GM19455 (cell line): Measurements from ENCODE around the gene SFXN3.
"Not testable (repeated sequence)": the region's sequence is repeated elsewhere in the genome, so short reads cannot be mapped to it uniquely, and the experiment has no call there.

ENCODE experiments used
- ATAC-seq: cut with Tn5 transposase; IDR thresholded peaks from one replicate; pipeline ENCODE4 v1.9.1; 2021; ENCODE audit not compliant: unreplicated experiment

The SFXN3 gene

DNA sequence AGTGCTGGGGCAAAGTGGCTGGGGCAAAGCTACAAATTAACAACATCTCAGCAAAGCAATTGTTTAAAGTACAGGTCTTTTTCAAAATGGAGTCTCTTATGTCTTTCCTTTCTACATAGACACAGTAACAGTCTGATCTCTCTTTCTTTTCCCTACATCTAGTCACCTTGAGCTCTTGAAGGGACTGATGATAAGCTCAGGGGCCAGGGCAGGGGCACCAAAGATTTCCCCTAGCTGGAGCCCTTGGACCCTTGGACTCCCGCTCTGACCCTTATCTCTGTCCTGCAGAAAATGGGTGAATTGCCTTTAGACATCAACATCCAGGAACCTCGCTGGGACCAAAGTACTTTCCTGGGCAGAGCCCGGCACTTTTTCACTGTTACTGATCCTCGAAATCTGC lies 3.4 kb downstream of the SFXN3 start:
- not testable (repeated sequence) for ATAC-seq

DNA sequence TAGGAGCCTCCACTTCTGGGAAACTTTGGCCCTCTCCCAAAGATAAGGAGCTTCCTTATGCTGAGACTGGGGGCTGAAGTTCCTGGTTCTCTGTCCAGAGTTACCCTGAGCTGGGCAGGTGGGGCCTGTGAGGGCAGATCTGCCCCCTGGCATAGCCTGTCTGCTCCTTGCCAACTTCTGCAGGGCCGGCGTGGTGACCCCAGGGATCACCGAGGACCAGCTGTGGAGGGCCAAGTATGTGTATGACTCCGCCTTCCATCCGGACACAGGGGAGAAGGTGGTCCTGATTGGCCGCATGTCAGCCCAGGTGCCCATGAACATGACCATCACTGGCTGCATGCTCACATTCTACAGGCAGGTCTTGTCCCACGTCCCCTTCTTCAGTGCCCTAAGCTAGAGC lies 4.3 kb downstream of the SFXN3 start:
- no peak for ATAC-seq

DNA sequence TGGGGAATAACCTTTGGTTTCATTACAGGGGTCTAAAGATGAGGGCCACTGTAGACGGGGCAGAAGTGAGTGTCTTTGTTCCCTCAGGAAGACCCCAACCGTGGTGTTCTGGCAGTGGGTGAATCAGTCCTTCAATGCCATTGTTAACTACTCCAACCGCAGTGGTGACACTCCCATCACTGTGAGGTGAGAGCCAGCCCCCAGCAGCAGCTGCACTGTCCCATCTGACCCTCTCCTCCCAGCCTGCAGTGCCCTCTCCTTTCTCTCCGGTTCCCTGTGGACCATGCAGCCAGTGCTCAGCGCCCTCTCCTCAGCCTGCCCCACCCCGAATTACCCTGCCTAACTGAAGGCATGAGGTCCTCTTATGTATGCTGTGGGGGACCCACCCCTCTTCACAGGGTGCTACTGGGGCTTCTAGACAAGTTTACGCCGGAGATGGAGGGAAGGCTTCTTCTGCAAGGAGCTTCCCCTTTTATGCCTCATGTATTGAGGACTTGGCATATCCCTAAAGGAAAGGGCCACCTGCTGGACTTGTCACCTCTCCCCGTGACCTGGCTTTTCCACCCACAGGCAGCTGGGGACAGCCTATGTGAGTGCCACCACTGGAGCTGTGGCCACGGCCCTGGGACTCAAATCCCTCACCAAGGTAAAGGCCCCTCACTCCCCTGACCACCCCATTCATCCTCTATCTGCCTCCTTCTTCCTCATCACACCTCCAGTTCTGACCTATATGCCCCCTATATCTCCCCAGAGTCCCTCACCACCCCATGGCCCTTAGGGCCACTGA lies 5.1 kb downstream of the SFXN3 start:
- ATAC-seq: no peak

DNA sequence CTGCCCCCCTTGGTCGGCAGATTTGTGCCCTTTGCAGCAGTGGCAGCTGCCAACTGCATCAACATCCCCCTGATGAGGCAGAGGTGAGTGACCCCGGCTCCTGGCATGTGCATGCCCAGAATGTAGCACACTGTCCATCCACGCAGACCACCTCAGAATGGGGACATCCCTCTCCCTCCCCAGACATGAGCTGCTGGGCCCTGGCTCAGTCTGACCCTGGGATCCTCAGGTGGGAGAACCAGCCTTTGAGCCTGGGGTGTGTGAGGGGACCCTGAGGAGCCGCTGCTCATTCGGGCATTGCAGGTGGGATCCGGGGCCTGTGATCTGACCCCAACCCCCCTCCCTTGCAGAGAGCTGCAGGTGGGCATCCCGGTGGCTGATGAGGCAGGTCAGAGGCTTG lies 5.7 kb downstream of the SFXN3 start:
- ATAC-seq: no peak

DNA sequence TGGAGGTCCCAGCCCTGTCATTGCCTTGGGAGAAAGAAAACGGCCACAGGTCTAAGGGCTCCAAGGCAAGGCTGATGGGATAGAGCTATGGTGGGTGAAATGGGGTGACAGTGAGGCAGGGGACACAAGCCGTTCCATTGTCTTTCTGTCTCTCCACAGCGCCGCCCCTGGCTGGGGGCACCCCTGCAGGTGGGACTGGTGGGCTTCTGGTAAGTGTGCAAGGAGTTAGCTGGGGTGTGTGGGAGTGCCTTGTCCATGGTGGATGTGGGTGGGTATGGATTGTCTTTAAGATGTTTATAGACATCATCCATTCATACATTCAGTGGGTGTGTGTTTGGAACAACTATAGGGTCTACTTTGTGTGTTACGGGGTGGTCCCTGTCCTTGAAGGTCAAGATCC lies 7.5 kb downstream of the SFXN3 start:
- ATAC-seq: no peak

DNA sequence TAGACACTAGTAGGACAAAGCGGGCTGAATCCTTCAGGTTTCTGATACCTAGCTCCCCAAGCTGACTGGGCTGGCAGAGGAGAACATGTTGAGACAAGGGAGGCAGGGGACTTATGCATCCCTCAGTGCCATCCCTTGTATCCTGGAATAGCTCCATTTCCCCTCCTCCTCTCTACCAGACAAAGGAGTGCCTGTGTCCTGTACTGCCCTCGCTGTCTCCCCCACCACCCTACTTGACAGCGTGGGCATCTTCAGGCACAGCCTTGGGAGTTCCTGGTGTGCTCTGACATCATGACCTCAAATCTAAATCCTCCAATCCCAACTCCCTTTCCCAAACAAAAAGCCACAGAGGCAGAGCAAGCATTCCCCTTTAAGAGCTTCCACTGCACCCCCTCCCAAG lies 9.0 kb downstream of the SFXN3 start:
- ATAC-seq: no peak

DNA sequence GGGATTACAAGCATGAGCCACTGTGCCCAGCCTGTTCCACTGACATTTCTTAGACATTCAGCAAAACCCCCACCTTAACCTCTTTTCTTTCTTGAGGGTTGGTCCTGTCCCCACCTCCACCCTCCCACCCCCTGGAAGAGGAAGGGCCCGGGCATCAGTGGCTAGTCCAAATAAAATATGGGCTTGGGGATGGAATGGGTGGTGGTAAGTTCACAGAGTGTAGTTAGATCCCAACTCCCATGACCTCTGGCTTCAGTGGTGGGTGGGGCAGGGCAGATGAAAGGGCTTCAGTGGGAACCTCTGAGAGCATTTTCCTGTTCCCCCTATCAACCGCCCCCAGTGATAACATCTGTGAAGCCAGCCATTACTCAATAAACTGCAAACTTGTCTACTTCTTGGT lies 9.8 kb downstream of the SFXN3 start:
- no peak for ATAC-seq

DNA sequence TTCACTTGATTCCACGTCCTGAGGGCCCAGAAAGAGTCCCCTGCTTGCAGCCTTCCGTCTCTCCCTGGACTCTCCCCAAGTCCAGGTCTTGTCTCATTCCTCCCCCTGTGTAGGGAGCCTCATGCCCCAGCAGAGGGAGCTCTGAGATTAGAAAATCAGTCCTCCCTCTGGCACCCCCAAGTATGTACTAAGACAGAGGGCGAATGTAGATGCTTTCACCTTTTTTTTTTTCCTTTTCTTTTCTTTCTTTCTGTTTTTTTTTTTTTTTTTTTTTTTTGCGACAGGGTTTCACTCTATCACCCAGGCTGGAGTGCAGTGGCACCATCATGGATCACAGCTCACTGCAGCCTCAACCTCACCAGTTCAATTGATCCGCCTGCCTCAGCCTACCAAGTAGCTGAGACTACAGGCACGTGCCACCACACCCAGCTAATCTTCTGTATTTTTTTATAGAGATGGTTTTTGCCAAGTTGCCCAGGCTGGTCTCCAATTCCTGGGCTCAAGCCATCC lies 10.3 kb downstream of the SFXN3 start:
- ATAC-seq: peak; percentile 58

DNA sequence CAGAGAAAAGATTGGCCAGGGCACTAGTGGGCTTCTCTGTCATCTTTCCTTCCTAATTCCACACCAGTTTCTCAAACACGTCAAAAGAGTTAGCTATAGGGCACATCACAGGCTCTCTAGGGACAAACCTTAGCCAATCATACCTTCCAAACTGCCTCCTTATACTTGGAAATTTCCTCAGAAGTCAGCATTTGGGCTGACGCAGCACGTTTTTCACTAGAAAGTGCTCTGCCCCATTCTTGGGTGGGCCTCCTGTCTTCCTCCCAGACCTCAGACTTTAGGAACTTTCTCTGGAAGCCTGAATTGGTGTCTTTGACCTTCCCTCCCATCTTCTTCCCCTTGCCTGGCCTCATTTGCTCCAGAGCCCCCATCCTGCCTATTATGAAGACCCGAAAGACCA lies 11.1 kb downstream of the SFXN3 start:
- ATAC-seq: no peak

DNA sequence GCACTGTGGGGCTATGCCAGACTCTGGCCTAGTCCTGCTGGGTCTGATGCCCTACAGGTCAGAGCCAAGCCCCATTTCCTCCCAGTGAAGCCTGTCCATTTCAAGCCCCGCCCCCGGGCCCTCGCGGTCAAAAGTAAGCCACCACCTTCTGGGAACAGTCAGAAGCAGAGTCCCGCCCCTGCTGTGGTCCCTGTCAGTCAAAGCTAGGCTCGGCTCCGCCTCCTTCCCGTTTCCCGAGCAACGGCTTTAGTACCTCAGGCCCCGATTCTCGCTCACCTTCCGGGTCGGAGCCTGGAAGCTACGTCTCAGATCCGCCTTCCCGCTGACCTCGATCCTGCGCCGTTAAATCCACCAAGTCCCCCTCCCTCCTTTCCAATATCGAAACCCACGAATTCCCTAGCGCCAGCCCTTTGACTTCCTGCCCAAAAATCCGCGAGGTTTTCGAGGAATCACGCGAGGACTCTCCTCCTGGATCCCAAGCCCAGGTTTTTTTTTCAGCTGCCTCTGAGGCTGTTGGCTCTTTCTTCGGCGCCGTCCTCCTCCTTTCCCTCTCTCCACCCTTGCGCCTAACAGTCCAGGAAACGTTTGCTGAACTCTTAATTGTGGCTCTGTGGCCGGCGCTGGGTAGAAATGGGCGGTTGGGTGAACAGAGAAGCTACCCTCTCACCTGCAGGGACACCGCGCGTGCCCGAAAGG lies 11.8 kb downstream of the SFXN3 start:
- ATAC-seq: peak; percentile 93

DNA sequence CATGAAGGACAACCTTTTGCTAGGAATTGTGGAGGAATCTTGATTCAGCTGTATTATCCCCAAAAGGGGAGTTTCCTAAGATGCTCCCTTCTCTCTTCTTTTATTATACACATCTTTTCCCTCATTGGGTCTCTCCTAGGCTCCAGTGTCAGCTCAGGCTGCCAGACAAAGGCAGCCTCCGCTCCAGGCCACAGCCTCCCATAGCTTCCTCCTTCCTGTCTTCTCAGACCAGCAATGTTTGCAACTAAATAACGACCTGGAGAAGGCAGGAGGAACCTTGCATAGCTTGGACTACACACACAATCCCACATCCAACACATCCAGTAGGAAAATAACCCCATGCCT lies 12.3 kb downstream of the SFXN3 start:
- no peak for ATAC-seq

DNA sequence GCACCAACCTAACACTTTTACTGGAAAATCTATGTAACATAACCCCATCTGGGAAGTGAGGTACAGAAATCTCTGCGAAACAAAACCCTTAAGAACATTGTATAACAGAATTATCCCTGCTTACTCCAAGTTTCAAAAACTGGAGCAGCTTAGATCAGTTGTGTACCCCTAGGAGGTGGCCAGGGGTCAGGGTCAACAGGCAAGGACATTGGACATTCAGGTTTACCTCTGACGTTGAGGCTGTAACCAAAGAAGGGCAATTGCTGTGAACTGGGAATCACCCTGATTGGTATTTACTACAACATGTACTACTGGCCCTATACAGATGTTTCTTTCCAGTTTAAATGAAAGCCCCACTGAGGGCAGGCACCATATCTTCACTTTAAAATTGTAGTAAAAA lies 13.1 kb downstream of the SFXN3 start:
- no peak for ATAC-seq

DNA sequence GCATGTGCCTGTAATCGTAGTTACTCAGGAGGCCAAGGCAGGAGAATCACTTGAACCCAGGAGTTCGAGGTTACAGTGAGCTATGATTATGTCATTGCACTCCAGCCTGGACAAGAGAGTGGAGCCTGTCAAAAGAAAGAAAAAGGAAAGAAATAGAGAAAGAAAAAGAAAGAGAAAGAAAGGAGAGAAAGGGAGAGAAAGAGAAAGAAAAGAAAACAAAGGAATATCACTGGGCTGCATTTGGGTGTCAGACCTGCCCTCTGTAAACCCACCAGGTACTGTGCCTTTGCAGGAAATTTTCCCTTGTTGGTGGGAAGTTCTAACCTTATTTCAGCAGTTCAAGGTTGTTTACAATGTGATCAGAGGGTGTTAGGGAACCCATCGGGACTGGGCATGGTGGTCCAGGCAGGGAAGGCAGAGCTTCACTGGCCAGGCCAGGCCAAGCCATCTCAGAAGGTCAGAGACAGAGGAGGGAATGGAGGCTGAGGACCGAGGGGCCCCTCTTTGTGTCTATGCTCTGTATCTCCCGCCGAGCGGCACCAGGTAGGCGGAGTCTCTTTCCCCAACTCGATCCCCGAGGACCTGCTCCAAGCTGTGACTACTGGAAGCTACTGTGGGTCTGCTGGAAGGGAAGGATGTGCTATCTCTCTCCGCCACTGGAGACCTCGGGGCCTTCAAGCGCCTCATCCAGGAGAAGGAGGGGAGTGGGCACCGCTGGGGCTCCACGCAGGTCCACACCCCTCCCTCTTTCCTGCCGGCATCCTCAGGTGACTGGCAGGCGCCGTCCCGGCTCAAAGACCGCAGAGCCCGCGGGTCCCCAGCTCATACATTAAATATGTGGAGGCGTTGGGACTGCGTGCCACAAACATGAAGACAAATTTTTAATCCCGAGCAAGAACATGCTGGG lies 15.6 kb downstream of the SFXN3 start:
- no peak for ATAC-seq

DNA sequence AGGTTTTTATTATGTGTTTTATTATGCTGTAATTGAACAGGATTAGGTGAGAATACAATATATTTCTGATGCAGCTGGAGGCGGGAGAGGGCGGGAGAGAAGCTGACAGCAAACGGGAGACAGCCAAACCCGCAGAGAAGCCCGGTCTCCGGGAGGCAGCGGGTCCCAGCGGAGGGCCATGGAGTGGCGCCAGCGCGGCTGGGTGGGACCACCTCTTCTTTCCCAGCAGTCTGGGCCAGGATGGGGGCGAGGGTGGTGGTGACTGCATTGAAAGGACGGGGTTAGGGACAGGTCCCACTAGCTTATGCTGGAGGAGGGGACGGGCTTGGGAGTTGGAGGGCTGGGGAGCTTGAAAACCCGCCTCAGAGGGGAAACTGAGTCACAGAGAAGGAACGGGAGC lies 16.2 kb downstream of the SFXN3 start:
- ATAC-seq: no peak

DNA sequence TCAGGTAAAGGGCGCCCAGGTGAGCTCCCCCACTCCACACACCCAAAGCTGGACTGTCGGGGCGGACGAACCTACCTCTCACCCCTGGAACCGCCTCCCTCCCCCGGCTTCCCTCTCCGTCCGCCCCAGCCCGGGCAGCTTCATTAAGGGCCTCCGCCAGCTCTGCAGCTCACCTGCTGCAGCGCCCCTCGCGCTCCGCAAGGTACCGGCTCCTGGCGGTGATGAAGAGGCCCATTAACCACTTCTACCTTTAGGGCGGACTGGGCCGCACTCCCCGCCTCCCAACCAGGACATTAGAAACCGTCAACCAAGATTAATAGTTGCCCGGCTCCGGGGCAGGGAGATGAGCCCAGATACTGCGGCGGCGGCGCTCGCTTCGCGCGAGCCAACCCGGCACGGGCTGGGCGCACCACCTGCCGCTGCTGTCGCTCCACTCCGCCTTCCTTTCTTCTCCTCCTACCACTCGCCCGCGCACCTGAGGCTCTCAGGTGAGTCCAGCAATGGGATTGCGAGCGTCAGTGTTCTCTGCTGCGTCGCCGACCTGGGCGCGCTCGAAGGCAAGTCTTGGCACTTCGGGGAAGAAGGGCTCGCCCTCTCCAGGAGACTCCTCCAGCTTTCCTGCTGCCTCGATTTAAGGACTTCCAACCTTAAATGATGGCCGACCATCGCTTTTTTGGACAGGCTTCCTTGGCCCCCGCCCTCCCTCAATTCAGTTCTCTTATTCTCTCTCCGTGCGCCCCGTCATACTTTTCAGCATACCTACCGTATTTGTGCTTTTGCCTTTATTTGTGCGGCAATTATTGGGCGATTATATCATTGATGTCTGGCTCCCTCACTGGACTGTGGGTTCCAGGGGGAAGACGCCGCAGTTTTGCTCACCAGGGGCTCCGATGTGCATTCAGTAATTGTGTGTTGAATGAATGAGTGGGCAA lies 17.2 kb downstream of the SFXN3 start:
- ATAC-seq: no peak

DNA sequence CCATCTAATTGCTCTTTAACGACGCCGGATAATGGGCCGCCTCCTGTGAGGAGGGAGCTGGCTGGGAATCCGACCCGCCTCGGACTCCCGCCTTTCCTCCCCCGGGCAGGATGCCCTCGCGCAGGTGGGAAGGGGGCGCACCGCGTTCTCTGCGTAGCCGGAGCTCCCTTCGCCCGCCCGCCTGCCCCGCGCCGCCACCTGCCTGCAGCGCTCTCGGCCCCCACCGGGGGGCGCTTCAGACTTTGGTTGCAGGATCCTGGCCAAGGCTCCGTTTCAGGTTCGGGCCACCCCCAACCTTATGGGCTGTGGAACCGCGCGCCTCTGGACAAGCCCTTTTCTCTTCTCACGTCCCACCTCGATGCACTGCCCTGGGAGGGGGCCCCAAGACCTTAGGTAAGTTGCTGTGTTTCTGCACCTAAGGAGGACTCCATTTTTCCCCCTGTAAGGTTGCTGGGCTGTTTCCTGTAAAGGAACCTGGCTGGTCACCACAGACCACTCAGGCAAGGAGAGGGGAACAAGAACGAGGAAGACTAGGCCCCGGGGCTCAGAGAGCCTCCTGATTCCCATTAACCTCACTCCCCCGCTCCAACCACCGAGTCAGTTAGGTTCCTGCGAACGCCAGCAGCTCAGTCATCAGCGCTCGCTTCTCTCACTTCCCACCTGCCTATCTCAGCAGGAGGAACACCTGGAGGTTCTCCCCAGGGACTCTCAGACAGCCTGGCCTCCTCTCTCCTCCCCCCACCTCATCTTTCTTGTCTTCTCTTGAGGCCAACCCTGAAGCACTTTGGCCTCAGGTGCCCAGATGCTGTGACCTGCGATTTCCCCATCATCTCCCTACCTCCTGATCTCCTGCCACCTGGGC lies 19.4 kb downstream of the SFXN3 start:
- peak; percentile 71 for ATAC-seq

DNA sequence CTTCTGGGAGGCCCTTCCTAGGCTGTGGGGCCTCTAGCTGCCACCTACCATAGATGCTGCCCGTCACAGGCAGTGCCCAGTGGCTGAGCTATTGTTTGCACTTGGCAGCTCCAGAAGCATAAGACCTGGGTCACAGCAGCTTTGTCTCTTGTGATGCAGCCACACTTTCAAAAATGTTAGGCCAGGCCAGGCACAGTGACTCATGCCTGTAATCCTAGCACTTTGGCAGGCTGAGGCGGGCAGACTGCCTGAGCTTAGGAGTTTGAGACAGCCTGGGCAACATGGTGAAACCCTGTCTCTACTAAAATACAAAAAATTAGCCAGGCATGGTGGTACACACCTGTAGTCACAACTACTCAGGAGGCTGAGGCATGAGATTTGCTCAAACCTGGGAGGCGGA lies 21.3 kb downstream of the SFXN3 start:
- ATAC-seq: no peak

DNA sequence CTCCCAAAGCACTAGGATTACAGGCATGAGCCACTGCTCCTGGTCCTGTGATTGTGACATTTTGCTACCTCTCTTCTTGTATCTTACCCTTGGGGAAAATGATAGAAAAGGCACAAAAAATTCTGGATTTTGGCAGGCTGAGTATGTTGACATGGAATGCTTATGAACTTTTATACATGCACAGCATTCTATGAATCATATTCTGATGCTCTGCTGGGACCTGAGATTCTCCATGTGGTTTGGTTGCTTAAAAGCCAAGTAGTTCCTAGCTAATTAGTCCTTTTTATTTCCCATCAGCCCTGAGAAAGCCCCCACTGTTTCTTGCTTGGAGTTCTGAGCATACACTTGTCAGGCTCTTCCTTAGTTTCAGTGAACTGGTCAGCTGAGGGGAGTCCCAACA lies 22.5 kb downstream of the SFXN3 start:
- ATAC-seq: no peak

DNA sequence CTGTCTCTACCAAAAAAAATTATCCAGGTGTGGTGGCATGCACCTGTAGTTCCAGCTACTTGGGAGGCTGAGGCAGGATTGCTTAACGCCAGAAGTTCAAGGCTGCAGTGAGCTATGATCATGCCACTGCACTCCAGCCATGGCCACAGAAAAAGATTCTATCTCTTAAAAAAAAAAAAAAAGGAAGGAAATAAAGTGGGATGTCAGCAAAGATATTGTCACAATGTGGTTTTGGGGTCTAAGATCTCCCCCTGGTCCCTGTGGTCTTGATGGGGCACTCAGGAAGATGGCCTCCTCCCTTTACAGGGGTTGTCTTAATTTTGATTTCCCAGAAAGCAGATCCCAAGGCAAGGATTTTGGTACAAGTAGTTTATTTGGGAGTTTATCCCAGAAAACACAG lies 23.3 kb downstream of the SFXN3 start:
- no peak for ATAC-seq

DNA sequence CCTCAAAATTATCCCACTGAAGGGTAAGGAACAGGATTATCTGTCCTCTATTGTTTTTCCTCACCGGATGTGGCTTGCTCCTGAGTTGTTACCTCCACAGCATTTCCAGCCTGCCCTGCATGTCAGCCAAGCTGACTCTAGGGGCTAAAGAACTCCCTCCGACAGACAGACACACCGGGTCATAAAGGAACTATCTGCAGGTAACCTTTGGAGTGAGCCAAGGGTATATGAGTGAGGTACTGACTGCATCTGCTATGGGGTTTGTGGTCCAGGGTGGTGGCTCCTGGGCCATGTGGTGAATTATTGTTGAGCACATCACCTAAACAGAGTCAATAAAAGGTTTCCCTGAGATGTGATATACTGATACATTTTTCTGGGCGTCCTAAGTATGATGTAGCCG lies 23.8 kb downstream of the SFXN3 start:
- no peak for ATAC-seq
